Spleen (tissue), 11 donors: ENCODE data around the gene NACC1. TPM values are rescaled to one million over a fixed set of nuclear protein-coding genes. Genes with fewer than 3 reads are reported as not detected.
"Not testable (repeated sequence)": the region's sequence is repeated elsewhere in the genome, so short reads cannot be mapped to it uniquely, and the experiment has no call there.

Experiments used
- DNase-seq: peaks from one replicate; pipeline ENCODE4 v3.0.0-alpha.2; 2020
- H3K27ac ChIP-seq, 8 donors: fragments of 200-600 bp; sonication (generic) in 7 of 8; 1 replicate in 4 of 8; 2 replicates in 4 of 8; pipeline versions ENCODE4 v1.5.0 to v1.8.0; 2016 to 2021; ENCODE audit warnings: inconsistent platforms in 4 of 8, mild to moderate bottlenecking in 4 of 8, moderate library complexity in 1 of 8
- H3K27me3 ChIP-seq, 7 donors: fragments of 200-600 bp; sonication (generic) in 6 of 7; replicated peaks in 1 of 7; 1 replicate in 4 of 7; 2 replicates in 3 of 7; pipeline versions ENCODE4 v1.5.0 to v1.8.0; 2016 to 2021; ENCODE audit warnings: inconsistent platforms in 3 of 7, mild to moderate bottlenecking in 1 of 7
- H3K36me3 ChIP-seq, 6 donors: fragments of 200-600 bp; sonication (generic) in 5 of 6; 1 replicate in 4 of 6; 2 replicates in 2 of 6; pipeline versions ENCODE4 v1.5.0 to v1.8.0; 2016 to 2021; ENCODE audit warnings: inconsistent platforms in 2 of 6
- H3K4me1 ChIP-seq, 6 donors: fragments of 200-600 bp; sonication (generic) in 5 of 6; 1 replicate in 3 of 6; 2 replicates in 3 of 6; pipeline versions ENCODE4 v1.5.0 to v1.8.0; 2016 to 2021; ENCODE audit warnings: inconsistent platforms in 3 of 6
- H3K4me3 ChIP-seq, 8 donors: fragments of 200-600 bp; sonication (generic) in 7 of 8; 1 replicate in 4 of 8; 2 replicates in 4 of 8; pipeline versions ENCODE4 v1.5.0 to v1.8.0; 2016 to 2021; ENCODE audit warnings: inconsistent platforms in 4 of 8, mild to moderate bottlenecking in 4 of 8, moderate library complexity in 2 of 8
- H3K9me3 ChIP-seq, 8 donors: fragments of 200-600 bp; sonication (generic) in 7 of 8; 1 replicate in 4 of 8; 2 replicates in 4 of 8; pipeline versions ENCODE4 v1.5.0 to v1.8.0; 2016 to 2021; ENCODE audit warnings: inconsistent platforms in 4 of 8
- CTCF ChIP-seq, 11 experiments: fragments of 200-600 bp in 7 of 11; fragments of 450-650 bp in 4 of 11; sonication (generic) in 4 of 11; IDR thresholded peaks in 8 of 11; conservative IDR thresholded peaks in 3 of 11; 1 replicate in 7 of 11; 2 replicates in 4 of 11; pipeline versions ENCODE4 v1.4.0 to v1.8.0; 2016 to 2021; ENCODE audit warnings: antibody characterized with exemption in 11 of 11, inconsistent platforms in 4 of 11, mild to moderate bottlenecking in 1 of 11
- POLR2A ChIP-seq, 3 donors: fragments of 450-650 bp; IDR thresholded peaks; one replicate each; pipeline ENCODE4 v1.5.1; 2017; ENCODE audit warnings: antibody characterized with exemption in 3 of 3, mild to moderate bottlenecking in 1 of 3
- POLR2AphosphoS5 ChIP-seq, 3 donors: sonication (generic); formaldehyde crosslinking; IDR thresholded peaks; one replicate each; pipeline ENCODE4 v1.5.1; 2017; ENCODE audit warnings: antibody characterized with exemption in 3 of 3
- WGBS, 5 donors: extraction: QIAGEN DNeasy Blood & Tissue Kit in 3 of 5; methylation state at CpG; one replicate each; pipeline versions ENCODE4 v1.1.5 to v1.1.7; 2013 to 2018; 5-methylcytosine and 5-hydroxymethylcytosine counted together
- intact Hi-C: fragments of 100-400 bp; cut with DNase I; formaldehyde crosslinking; loops from one replicate; pipeline ENCODE4 v1.15.0; 2023; ENCODE audit warnings: low total_unique reads
- polyA plus RNA-seq, 3 donors: library from polyadenylated mRNA; stranded (reverse); fragments of 200-250 nt; gene quantifications; one replicate each; pipeline ENCODE4 v1.2.1, GENCODE V29; 2013
- total RNA-seq, 7 donors: library from RNA; depleted of rRNA in 3 of 7; stranded (reverse); fragments of >200 nt in 3 of 7; fragmentation: NEBNext Ultra II Directional in 4 of 7; extraction: Animal tissue kit (Norgen Biotek cat#: 25700) in 4 of 7; gene quantifications; one replicate each; pipeline versions ENCODE4 v1.1.0 to v1.2.1, GENCODE V29; 2016 to 2021
- donor health status: healthy with polysubstance abuse.
- donor health status: DM: no; HTN: no; CAD: no; lungs with moderate emphysema.
- donor health status: DM: no; HTN: no; CAD: no.
- donor health status: Bipolar disorder and iron deficiency.
- donor health status: healthy.
- donor health status: DM: no; HTN: no; CAD: no.
- donor health status: DM: yes; HTN: yes; CAD: no.

NACC1 gene
- total and polyA plus RNA-seq, 10 donors, result 5.5 to 47.0 (median 34.3) TPM

- Histone ChIP-seq H3K4me1 (peaks cover 14 to 66% (median 36%) of the 10 kb centered on the region in 6 donors), H3K27ac (no peak overlapping the region), H3K27me3 (no peaks in the 10 kb centered on the region), H3K36me3 (no peaks in the 10 kb centered on the region), H3K4me3 (no peak overlapping the region), H3K9me3 (no peaks in the 10 kb centered on the region)
- no peak for TF ChIP-seq CTCF (IDR thresholded peaks at IDR 0.05 in 8 of 11, conservative IDR thresholded peaks at IDR 0.05 in 3 of 11)
- TF ChIP-seq POLR2AphosphoS5 (IDR thresholded peaks at IDR 0.05), result no peak
- no peak for TF ChIP-seq POLR2A (IDR thresholded peaks at IDR 0.05)
- intact Hi-C loops, result no loop called here
- DNase-seq, result no peak
- 82 to 94% (median 91%) methylated on average over 8 of the region's 8 CpGs for WGBS, 5 donors
Observed at GRCh38 chr19:13176345-13176744, 58.3 kb downstream of the NACC1 start.

GRCh38 chr19:13177584-13177983, 59.5 kb downstream of the NACC1 start:
- DNase-seq, H3K27me3 ChIP-seq, H3K9me3 ChIP-seq, intact Hi-C loops, H3K36me3 ChIP-seq, H3K27ac ChIP-seq, H3K4me3 ChIP-seq: not testable (repeated sequence)
- WGBS, 5 donors, result 96 to 99% (median 98%) methylated on average over 5 of the region's 5 CpGs
- H3K4me1 ChIP-seq, result peaks cover 16 to 66% (median 35%) of the 10 kb centered on the region in 6 donors

- H3K36me3 ChIP-seq, H3K27ac ChIP-seq, intact Hi-C loops, H3K4me3 ChIP-seq, DNase-seq, H3K27me3 ChIP-seq, H3K9me3 ChIP-seq: not testable (repeated sequence)
- 93 to 97% (median 95%) methylated on average over 10 of the region's 10 CpGs for WGBS, 5 donors
- peaks cover 10 to 61% (median 29%) of the 10 kb centered on the region in 6 donors for H3K4me1 ChIP-seq
Observed at GRCh38 chr19:13178291-13178690, 60.2 kb downstream of the NACC1 start.

- H3K27ac ChIP-seq, result peak overlapping the region in 7 of 8 donors; percentile 22 to 73 (median 61)
- TF ChIP-seq CTCF (IDR thresholded peaks at IDR 0.05 in 8 of 11, conservative IDR thresholded peaks at IDR 0.05 in 3 of 11) (no peak), POLR2AphosphoS5 (IDR thresholded peaks at IDR 0.05) (peak in 1 of 3 donors; percentile 42)
- no peaks in the 10 kb centered on the region for H3K27me3 ChIP-seq
- WGBS, 5 donors, result 5 to 10% (median 9%) methylated on average over 16 of the region's 16 CpGs
- peak; percentile 82 for DNase-seq
- H3K4me3 ChIP-seq, result no peak overlapping the region
- H3K4me1 ChIP-seq, result peaks cover 10 to 45% (median 25%) of the 10 kb centered on the region in 6 donors
- intact Hi-C loops, result no loop called here
- H3K9me3 ChIP-seq, result no peaks in the 10 kb centered on the region
- no peaks in the 10 kb centered on the region for H3K36me3 ChIP-seq
Observed at GRCh38 chr19:13181747-13182388, 63.8 kb downstream of the NACC1 start.

GRCh38 chr19:13184926-13185325, 66.9 kb downstream of the NACC1 start:
- peaks cover 10 to 44% (median 23%) of the 10 kb centered on the region in 6 donors for H3K4me1 ChIP-seq
- DNase-seq, H3K9me3 ChIP-seq, H3K27me3 ChIP-seq, intact Hi-C loops, H3K36me3 ChIP-seq, H3K27ac ChIP-seq, H3K4me3 ChIP-seq: not testable (repeated sequence)
- 83 to 96% (median 88%) methylated on average over 22 to 23 of the region's 23 CpGs for WGBS, 5 donors

- DNase-seq, H3K27ac ChIP-seq, intact Hi-C loops, H3K27me3 ChIP-seq, H3K36me3 ChIP-seq, H3K9me3 ChIP-seq, H3K4me3 ChIP-seq: not testable (repeated sequence)
- peaks cover 10 to 34% (median 14%) of the 10 kb centered on the region in 6 donors for H3K4me1 ChIP-seq
- 88 to 93% (median 92%) methylated on average over 21 to 22 of the region's 22 CpGs for WGBS, 5 donors
Observed at GRCh38 chr19:13185763-13186657, 67.9 kb downstream of the NACC1 start.

- H3K36me3 ChIP-seq, H3K27ac ChIP-seq, H3K9me3 ChIP-seq, DNase-seq, H3K27me3 ChIP-seq, intact Hi-C loops, H3K4me3 ChIP-seq: not testable (repeated sequence)
- WGBS, 5 donors, result 90 to 100% (median 92%) methylated on average over 12 to 38 of the region's 38 CpGs
- H3K4me1 ChIP-seq, result peaks cover 5 to 27% (median 8%) of the 10 kb centered on the region in 6 donors
Observed at GRCh38 chr19:13186688-13187087, 68.6 kb downstream of the NACC1 start.
